Transverse colon (tissue), 4 donors: Measurements from ENCODE around the gene F3.

Experiments used
- CTCF ChIP-seq, 5 experiments: fragments of 200-600 bp in 3 of 5; fragments of 450-650 bp in 2 of 5; sonication (generic) in 3 of 5; IDR thresholded peaks; 1 replicate in 2 of 5; 2 replicates in 3 of 5; pipeline ENCODE4 v1.5.1; 2016 to 2017; ENCODE audit warnings: antibody characterized with exemption in 5 of 5, inconsistent platforms in 3 of 5, mild to moderate bottlenecking in 2 of 5, moderate library complexity in 1 of 5
- EP300 ChIP-seq: sonication (generic); formaldehyde crosslinking; IDR thresholded peaks from one replicate; pipeline ENCODE4 v1.6.1; 2017; ENCODE audit warnings: antibody characterized with exemption, low read depth
- POLR2A ChIP-seq: fragments of 450-650 bp; IDR thresholded peaks from one replicate; pipeline ENCODE4 v1.6.1; 2016; ENCODE audit warnings: antibody characterized with exemption, mild to moderate bottlenecking, moderate library complexity
- POLR2AphosphoS5 ChIP-seq, 3 donors: sonication (generic); formaldehyde crosslinking; IDR thresholded peaks; one replicate each; pipeline ENCODE4 v1.6.1; 2016; ENCODE audit warnings: antibody characterized with exemption in 3 of 3

GRCh38 chr1:94543001-94543400 is 1.4 kb upstream of the F3 start:
- TF ChIP-seq POLR2AphosphoS5 (IDR thresholded peaks at IDR 0.05): no peak
- no peak for TF ChIP-seq CTCF (IDR thresholded peaks at IDR 0.05)
- TF ChIP-seq POLR2A: no peak
- no peak for TF ChIP-seq EP300
